Ureter (tissue), 1 donor: ENCODE data around the gene NKX2-3. TPM values are rescaled to one million over a fixed set of nuclear protein-coding genes. Genes with fewer than 3 reads are reported as not detected.

Experiments
- DNase-seq: peaks from one replicate; pipeline ENCODE4 v3.0.0-alpha.2; 2020; ENCODE audit warnings: low spot score
- total RNA-seq: library from RNA; stranded (reverse); gene quantifications from one replicate; pipeline ENCODE4 v1.2.4, GENCODE V29; 2023
- donor health status: DM: yes; HTN: yes; CAD: no.

Gene NKX2-3
- total RNA-seq, 1 donor from 2014 or later: not detected

DNA sequence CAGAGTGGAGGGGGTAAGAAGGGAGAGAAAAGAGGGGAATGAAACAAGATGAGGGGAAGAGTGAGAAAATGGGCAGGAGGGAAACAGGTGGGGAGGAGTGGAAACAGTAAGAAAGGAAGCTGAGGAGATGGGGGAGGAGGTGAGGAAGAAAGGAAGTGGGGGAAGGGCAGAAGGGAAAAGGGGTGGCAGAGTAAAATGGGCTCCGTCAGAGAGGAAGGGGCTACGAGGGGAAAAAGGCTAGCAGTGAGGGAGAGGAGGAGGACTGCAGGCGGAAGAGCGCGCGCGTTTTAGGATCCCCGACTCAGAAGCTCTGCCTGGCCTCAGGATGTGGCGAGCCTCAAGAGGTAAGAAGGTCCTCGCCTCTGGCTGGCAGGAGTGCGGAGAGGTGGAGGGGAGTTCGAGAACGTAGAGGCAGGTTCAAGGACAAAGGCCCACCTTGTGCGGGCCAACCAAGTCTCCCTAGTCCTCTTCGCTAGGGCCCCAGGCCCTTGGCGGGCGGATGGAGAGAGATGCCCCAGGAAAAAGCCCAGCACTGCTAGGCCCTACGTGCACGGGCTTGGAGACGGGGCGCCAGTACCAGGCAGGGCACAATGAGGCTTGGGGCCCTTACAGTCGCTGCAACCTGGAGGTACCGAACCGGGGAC is 5.8 kb upstream of the NKX2-3 start:
- DNase-seq: no peak

DNA sequence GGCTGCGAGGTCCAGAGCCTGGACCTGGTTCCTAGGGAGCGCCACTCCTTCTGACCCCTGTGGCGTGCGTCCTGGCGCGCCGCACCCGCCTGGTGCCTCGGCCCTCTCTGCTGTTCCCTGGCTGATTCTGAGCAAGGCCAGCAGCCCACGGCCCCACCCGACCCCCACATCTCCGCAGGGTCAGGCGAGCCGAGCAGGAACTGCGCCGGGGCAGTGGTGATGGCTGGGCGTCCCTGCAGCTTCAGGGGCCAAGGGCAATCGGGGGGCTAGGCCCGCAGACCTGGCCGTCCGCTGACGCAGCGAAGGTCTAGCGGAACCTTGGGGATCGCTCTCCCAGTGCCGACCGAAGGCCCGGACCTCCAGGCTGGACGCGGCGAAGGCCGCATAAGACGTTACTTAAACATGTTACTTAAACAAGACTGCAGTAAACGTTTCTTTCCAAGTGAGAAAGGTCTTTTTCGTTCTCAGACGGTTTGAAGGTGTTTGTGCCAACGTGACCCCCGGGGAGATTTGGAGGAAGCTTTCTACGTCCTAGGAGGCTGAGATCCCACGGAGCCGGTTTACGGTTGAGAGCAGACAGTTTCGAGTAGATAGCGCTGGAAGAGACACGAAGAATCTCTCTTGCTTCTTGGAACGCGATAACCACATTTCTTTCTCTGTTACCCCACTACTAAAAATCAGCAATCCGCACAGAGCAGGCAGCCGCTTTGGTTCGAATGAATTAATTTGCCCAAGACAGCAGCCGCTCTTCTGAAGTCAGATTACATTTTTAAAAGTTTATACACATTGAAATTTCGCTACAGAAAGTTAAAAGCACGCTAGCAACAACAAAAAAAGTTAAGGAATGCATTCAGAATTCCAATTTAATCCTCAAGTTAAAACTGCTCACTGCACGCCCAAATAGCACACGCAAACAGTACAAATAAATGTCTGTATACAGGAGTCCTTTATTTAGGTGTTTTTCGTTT is 4.9 kb upstream of the NKX2-3 start:
- DNase-seq: no peak

DNA sequence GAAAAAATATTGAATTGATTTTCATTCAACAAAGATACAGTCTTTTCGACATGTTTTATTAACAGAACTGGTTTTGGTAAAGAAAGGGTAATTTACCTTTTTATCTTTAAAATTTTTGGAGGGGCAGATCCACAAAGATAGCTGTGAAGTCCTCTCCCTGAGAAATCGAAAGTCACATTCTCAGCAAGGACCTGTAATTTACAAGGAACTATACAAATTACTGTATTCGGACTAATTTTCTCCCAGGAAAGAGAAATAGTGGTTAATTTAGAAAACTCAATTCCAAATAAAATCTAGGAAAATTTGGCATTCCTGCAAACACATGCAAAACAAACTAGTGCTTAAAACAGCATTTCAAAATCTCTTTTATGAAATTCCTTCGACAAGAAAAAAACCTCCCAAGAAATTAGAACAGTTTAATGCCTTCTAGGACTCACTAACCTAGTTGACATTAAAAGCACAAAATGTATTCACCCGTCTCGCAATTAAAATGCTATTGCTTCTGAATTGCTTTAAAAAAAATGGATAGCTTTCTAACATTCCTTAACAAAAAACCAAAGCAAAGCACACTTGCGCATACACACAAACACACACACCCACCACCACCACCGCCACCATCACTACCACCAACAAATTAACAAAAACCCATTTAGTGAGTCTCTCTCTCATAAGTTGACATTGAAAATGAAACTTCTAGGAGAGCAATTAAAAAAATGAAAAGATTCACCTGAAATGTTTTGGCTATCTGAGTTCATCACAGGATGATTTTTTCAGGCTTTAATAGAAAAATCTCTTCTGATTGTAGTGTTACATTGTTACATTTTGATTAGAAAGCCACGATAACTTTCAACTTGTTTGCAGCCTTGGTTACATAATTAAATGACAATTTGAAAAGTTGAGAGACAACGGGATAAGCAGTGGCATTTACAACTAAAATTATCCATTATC is 4.0 kb upstream of the NKX2-3 start:
- no peak for DNase-seq

DNA sequence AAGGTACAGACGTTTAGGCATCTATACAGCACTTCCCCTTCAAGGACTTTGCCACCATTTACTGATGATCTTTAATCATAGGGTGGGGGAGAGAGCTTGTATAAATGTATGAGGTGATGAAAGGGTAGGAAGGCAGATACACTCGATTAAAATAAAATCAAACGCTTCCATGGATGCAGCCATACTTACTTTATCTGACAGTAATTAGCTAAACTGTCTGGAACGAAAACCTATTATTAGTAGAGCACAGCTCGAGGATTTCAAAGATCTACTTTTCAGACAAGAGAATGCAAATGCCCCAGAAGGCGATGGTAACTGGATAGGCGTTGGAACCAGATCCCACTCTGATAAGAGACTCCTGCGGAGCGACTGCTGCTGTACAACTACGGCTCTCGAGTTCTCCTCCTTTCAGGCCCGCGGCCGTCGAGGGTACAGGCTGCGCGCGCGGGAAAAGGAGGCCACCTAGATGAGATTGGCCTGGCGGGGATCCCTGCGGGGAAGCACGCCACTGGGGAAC is 3.1 kb upstream of the NKX2-3 start:
- DNase-seq: no peak

DNA sequence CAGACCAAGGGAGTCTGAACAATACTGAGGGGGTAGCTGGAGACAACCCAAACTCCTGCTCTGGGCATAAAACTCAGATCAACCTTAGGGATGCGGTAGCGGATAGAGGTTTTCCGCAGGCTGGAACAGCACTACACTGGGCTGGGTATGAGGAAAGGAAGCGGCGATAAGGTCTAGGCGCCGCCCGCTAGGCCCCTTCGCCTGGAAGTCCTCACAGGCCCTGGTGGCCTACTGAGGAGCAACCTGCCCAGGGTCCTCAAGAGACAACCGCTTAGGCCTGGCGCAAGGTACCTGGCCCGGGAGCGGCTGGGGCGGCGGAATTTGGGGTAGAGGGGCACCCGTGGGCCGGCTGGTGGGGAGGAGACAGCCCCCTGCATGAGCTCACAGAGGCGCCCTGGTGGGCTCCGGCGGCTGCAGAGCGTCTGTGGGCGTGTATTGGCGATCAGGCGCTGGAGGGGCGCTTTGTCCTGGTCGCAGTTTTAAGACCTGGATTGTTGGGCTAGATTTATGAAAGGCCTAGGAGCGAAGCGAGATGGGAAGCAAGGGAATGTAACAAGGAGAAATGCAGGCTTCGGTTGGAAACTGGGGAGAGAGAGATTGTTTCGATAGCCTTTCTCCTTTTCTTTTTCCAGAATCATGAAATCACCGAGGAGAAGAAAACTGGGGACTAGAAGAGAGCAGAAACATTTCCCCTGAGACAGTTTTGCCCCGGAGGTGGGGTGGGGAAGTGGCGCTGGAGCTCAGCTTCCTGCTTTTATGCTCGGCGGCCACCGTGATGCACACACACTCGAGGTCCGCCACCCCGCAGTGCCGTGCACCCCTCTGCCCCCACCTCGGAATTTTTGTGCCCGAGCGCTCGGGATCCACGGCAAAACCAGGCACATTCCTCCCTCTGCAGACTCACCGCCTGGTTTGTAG is 2.4 kb upstream of the NKX2-3 start:
- no peak for DNase-seq

DNA sequence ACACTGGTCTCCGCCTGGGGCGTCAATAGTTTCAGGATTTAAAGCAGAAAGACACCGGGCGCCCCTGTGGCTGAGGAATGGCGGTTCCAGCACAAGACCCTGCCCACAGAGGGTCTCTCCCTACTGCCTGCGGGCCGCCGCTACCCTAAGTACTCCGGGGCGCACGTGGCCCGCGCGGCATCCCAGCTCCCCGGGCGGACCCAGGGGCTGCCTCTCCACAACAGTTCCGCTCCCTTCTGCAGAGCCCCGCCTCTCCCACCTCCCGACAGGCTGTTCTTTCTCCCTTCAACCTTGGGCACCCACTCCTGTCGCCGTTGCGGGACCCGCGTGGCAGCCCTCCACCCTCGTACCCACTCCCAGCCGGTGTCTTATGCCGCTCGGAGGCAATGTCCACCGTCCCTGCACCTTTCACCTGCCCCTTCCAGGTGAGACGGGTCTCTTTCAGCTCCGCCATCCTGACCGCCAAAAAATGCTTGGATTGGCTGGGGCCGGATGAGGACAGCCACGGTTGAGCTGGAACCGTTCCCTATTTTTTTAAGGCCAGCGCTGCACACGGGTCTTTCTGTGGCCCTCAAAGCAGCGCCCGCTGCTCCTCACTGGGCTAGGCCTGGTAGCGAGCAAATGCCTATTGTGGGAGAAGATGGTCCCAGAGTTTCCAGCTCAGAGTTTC is 1.6 kb upstream of the NKX2-3 start:
- DNase-seq: no peak

DNA sequence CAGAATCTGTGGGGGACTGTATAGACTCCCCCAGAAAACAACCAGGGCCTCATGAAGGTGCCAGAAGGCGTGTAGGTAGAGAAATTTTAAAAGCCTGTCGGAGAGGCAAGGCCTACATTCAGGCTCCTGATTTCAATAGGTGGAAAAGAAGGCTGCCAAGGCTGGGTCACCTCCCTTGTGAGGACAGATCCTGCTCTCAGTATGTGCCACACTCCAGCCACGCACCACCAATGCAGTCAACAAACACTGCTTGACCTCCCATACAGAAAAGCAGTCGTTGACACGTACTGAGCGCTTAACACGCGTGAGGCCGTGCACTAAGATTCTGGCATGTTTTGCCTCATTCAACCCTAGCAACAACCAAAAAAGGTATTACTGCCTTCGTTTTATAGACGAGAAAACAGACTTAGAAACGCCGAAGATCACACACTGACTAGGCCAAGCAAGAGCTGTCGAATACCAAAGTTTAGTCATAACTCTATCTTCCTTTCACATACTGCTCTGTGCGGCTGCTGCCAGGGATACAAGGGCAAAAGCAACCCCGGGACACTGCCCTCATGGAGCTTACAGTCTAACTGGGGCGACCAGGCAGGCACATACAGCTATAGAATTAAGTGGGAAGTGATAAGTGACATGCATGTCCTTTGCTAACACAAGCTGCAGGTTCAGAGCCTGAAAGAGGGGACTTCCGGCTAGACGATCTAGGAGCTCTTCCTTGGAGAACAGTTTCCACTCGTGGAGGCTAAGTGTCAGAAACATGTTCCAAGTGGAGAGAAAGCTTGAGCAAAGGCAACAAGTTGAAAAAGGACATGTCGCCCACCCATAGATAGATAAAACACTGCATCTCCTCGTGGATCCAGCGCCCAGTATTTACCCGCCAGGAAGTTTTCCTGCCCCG is 797 bp upstream of the NKX2-3 start:
- no peak for DNase-seq

DNA sequence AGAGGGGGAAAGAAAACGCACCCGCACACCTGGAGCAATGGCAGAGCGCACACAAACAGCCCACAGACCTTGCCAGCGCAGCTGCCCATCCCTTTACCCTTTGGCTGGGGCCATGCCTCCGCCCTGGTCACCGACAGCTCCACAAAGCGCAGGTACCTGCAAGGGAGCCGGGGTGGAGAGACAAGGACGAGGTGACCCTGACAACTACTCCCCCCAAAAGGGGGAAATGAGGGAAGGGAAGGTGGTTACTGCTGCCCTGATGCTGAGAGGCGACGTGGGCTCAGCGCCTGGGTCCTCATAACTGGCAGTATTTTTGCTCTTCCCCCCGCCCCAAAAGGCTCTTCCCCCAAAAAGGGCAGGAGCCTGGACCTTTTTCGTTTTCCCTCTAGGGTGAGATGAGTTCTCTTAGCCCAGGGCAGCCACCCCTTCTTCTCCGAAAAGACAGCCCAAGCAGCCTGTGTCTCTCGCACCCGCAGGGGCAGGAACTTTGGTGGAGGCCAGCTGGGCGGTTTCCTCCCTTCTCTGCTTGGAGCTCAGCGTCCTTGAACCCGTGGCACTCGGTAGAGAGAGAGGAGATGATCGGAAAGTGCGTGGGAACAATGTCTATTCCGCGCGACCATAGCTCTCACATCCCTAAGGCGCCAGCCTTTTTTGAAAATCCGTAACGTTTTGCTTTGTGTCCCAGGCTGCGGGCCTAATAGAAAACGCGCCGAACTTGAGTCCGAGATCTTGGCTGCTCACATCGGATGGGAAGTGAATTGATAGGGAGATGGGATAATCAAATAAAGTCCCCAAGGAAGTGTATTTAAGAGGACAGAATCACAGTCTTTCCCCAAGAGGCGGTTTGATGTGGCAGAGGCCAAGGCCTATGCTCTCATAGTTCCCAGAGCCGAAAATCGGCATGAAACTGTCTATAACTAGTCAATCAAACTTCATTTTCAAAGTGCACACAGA is 1.0 kb downstream of the NKX2-3 start:
- DNase-seq: no peak

DNA sequence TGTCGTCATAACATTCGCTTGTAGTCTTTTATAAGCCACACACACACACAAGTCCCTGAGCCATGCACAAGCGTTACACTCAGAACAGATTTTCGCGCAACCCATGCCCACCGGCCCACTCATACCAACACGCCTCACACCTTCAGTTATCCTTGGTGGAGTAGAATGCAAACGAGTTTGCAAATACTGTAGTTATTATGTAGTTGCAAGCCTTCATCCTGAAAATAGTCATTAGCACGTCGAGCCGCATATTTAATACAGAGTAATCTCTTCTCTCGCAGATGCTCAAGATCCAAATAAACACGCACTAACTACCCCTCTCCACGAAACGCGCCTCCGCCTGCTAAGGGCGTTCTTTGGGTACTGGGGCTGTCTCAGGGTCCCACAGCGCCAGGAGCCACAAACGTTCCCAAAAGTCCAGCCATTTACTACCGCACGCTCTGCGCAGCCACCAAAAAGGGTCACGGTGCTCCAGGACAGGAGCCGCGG is 1.8 kb downstream of the NKX2-3 start:
- DNase-seq: no peak

DNA sequence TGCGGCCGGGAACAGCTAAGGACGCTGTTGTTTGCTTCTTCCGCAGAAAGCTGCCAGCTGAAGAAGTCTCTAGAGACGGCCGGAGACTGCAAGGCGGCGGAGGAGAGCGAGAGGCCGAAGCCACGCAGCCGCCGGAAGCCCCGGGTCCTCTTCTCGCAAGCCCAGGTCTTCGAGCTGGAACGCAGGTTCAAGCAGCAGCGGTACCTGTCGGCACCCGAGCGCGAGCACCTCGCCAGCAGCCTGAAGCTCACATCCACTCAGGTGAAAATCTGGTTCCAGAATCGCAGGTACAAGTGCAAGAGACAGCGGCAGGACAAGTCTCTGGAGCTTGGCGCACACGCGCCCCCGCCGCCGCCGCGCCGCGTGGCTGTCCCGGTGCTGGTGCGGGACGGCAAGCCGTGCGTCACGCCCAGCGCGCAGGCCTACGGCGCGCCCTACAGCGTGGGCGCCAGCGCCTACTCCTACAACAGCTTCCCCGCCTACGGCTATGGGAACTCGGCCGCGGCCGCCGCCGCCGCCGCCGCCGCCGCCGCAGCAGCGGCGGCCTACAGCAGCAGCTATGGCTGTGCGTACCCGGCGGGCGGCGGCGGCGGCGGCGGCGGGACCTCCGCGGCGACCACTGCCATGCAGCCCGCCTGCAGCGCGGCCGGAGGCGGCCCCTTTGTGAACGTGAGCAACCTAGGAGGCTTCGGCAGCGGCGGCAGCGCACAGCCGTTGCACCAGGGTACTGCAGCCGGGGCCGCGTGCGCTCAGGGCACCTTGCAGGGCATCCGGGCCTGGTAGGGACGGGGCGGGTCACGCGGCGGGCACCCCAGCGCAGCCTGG is 2.4 kb downstream of the NKX2-3 start:
- DNase-seq: no peak

DNA sequence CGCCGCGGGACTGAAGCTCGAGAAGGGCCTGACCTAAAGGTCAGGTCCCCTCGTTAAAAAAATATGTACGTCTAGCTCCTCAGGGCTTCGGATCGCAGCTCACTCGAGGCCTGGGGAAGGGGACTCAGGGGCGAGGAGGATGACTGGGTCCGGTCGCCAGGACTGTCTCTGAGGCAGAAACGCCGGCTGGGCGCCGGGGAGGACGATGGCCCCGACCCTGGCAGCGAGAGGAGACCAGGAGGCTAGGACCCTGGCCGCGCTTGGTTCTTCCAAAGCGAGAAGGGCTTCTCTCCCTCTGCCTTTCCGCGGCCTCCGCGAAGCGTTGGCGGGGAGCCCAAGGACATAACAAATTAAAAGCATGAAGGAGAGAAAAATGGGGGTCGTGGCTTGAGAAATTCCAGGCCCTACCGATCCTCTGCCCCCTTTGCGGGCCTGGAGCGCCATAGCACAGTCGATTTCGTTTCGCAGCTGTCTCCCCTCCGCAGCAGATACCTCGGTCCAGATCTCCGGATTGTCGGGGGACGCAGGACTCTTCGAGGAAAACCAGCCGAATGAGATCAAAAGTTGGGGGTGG is 3.1 kb downstream of the NKX2-3 start:
- no peak for DNase-seq

DNA sequence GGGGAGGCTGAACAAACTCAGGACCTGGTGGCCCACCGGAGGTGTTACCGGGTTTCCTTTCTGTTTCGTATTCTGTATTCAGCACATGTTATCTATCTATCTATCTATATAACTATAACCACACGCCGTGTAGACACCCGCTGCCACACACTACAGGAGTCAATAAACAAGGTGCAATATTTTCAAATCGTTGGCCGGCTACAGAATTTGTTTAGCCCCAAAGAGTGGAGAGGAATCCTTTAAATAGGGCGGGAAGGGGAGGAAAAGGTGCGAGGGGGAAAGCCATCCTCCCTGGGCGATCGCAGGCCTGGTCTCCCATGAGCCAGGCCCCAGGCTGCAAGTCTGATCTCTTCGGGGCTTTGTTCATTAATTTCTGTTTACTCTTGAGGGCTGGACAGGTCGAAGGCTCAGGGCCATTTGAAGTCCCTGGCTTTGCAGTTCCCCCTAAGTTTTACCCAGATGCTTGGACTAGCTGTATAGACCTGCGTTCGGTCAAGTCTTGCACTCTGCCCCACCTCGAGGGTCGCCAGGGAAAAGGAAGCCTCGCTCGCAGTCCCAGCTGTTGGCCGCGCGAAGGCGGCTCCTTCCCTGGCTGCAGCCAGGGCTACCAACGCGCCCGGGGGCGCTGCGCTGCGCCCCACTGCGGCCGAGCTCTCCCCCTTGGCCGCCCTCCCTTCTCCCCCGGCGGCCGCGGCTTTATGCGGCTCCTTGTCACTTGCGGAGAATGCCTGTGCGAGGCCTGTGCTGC is 3.8 kb downstream of the NKX2-3 start:
- DNase-seq: no peak

DNA sequence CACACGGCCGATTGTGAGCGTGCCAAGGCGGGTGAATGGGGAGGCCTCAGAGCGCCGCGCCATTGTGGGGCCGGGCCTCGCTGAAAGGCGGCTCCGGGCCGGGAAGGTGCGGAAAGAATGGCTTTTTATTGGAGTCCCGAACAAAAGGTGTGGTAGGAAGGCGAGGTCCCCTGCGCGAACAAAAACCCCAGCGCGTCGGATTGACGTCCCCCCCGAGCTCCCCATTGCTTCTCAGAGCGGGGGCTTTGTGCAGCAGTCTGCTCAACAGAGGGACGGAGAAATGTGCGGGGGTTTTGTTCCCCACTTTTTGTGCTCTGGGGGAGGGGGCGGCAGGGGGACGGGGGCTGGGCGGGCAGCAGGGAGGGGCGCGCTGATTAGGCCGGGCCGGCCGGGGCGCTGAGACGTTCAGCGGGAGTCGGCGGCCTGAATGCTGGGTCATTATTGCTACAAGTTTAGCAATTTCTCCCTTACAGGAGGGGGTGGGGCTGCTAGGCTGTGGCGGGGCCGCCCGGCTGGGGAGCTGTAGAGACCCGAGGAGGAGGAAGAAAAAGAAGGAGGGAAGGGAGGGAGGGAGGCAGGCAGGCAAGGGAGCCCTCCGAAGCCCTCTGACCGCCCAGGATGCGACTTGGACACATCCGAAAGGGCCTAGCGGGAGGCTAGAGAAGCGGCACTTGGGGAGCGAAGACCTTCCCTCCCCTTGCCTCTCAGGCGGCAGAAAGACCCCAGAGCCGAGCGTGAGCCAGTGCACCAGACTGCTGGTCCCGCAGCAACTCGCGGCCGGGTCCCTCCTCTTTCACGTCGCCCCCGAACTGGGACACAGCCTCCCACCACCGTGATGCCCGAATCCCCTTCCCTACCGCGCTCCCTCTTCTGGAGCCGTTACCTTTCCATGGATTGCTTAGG is 4.6 kb downstream of the NKX2-3 start:
- DNase-seq: no peak
